ENCODE data around the gene LRRC32. TPM values are rescaled to one million over a fixed set of nuclear protein-coding genes. Genes with fewer than 3 reads are reported as not detected.
A peak's percentile ranks its signal among the peaks of the same experiment; 100 is the strongest.

The LRRC32 gene
- total RNA-seq, 1 experiment from 2014 or later = 0.06 TPM

DNA sequence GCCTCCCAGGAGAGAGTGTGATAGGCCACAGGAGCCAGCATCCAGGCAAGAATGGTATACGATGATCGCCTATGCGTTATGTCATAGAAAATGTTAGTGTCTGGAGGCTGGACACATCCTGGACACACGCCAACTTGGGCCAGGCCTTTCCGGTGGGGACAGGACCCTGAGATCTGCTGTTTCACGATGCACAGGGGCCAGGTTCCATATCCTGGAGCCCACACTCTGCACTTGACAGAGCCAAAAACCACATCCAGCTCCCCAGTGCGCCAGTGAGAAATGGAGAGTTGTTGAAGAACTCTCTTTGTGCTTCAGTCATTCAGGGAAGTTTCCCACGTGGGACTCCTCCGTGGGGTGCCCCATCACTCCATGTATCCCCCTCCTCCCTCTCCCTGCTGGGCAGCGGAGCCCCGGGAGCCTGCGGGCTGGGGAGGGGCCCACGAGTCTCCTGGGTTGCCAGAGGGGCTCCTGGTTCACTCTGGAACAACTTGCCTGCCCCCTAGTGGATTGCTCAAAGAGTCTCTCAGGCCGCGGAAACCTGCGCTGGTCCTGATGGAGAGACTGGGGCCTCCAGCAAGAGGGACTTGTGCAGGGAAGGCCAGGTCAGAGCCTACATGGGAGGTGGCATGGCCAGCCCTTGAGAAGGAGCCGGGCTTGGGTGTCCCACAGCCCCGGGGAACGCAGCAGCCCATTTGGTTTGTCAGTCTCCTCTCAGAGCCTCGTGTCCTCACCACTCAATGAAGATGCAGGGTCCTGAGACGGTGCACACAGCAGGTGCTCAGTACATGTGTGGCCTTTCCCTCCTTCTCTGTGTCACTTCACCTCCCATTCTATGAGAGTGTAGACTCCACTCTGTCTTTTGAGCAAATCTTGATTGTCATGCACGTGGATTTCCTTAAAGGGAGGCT lies 10.2 kb upstream of the LRRC32 start:
- DNase-seq (ENCODE audit: low read depth) = peak; percentile 56

DNA sequence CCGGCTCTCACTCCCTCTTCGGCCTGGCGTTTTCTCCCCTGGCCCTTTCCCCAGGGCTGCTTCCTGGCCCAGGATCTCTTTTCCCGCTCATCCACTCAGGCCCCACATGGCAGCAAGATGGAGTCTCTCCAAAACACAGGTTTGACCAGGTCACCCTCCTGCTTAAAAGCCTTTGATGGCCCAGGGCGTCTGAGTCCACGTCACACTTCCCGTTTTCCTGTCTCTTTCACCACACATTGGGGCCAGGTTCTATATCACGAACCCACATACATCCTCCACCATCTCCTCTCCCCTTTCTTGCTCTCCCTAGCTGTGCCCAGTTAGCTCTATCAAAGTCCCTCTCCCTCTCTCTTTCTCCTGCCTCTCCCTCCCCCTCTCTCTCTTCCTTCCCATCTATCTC lies 7.8 kb upstream of the LRRC32 start:
- no peak for DNase-seq (ENCODE audit: low read depth)

DNA sequence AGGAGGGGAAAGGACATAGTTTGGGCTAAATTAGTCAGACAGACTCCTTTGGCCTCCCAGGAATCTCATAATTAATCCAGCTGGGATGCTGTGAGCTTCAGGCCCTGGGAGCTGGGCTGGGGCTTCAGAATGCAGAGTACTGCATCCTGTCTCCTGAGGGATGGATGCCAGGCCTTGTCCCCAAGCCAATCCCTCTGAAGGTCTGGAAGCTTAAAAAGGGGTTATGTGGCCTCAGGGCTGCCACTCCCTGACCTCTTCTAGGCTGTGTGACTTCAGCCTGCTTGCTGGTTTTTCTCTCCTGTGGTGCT lies 6.9 kb upstream of the LRRC32 start:
- DNase-seq (ENCODE audit: low read depth) = no peak

DNA sequence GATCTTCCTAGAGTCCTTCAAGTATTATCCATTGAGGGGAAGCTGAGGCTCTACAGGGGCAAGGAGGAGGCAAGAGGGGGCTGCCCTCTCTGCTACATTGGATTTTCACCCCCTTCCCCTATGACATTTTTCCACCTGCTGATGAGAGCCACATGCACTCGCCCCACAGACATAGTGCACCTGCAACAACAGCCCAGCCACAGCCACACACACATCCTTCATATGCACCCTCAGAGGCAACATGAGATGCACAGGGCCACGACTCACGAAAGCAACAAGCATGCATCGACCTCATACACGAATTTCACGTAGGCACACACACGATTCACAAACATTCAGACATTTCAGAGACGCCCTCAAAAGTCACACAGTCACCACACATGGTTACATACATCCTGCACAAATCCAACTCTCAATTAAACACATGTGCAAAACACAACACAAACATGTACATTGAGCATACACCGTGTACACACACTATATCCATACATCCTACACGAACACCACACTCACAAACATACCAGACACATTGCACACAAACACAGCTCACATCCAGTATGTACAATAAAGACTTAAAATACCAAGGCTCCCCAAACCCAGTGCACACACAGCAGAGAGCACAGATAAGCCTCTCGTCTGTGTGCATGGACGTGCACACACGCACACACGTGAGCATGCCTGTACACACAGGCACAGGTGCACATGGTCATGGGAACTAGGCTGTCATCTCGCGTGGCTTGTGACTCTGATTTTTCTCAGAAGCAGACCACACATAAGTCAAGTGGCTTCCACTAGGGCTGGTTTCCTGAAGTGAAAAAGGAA lies 6.3 kb upstream of the LRRC32 start:
- DNase-seq (ENCODE audit: low read depth) = no peak

DNA sequence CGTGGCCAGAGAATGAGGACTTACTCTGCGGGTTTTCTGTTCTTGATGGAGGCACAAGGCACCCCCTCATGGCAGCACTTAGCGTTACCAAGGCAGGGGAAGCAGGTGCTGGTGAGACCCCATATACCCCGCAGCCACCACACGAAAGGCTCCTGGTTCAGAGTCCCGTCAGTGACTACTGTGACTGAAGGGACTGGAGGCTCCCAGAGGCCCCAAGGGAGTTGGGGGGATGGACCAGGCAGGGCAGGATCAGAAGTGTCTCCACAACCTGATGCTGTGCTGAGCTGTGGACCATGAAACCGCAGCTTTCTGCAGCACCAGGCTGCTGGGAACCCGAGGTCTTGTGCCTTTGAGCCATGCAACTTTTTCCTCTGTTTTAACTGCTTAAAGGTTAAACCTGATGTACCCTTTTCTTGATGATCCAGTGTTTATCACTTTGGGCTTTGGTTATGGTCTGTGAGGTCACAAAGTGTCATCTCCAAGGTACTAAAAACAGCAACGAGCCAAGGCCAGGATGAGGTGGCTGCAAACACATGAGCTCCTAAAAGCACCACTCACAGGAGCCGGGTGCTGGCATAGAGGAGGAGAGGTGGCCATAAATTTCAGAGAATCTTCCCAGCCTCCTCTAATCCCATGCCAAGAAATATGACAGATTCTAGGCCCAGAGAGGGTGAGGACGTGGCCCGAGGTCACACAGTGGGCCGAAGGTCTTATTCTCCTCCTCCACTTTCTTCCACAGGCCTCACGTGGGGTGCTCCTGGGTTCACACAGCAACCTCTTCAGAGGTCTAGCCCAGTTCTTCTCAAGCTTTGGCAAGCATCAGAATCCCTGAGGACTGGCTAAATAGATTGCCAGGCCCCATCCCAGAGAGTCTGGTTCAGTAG lies 4.2 kb upstream of the LRRC32 start:
- no peak for DNase-seq (ENCODE audit: low read depth)

DNA sequence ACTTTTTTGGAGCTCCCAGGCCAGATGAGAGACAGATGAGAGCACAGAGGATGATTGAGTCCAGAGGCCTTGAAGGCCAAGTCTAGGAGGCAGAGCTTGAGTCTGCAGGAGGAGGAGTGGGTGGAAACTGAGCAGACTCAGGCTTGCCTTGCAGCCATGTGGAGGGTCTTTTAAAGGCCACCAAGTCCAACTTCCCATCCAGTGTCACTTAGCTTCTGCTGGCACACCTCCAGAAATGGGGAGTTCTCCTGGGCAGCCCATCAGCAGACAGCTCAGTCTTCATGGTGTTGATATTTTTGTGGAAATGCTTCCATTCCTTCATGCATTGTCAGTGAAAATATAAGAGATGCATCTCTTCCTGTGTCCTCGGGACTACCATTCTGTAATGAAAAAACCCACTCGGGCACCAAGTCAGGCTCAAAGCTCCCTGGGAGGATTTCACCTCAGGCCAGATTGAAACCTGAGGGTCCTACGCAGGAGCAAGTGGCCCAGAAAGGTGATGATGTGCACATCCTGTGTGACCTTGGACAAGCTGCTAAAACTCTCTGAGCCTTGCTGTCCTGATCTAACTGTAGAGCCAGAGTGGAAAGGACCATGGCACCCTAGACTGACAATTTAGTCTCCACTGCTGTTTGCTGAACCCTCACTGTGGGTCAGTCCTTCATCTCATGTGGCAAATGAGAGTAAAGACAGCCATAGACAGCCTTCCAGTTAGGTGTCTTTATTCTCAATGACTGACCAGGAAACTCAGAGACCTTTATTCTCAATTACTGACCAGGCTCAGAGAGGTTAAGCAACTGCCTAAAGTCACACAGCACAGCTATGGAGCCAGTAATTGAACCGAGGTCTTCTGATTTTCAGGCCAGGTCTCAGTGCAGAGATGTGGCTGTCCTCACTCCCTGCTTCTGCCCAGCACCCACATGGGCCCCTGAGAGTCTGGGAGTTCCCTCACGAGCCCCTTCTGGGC lies 2.9 kb upstream of the LRRC32 start:
- no peak for DNase-seq (ENCODE audit: low read depth)

DNA sequence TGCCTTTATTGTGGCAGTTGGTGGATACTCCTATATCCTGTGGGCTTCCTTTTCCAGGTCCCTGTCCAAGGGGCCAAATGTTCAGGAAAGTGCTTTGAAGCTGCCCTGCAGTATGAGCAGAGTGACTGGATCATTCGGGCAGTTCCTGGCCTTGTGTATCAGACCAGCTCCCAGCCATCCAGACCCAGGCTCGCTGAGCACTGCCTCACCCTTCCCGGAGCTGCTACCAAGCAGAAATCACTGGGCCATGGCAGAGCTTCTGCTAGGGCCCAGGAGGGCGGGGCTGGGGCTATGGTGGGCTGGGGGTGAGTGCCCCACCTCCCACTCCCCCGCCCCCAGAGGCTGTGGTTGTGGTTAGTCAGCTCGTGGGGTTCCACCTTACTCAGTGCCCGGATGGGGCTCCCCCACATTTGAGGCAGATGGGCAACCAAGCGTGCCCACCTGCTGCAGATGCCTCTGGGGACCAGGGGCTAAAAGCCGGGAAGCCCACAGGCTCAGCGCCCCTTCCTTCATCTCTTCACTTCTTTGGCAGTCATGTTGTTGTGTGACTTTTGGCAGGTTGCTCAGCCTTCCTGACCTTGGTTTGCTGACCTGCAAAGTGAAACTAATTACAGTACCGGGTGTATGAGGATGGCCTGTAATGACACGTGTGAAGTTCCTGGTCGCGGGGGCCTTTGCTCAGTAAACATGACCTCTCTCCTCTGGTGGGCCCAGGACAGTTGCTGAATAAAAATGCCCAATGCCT lies 2.1 kb upstream of the LRRC32 start:
- no peak for DNase-seq (ENCODE audit: low read depth)

DNA sequence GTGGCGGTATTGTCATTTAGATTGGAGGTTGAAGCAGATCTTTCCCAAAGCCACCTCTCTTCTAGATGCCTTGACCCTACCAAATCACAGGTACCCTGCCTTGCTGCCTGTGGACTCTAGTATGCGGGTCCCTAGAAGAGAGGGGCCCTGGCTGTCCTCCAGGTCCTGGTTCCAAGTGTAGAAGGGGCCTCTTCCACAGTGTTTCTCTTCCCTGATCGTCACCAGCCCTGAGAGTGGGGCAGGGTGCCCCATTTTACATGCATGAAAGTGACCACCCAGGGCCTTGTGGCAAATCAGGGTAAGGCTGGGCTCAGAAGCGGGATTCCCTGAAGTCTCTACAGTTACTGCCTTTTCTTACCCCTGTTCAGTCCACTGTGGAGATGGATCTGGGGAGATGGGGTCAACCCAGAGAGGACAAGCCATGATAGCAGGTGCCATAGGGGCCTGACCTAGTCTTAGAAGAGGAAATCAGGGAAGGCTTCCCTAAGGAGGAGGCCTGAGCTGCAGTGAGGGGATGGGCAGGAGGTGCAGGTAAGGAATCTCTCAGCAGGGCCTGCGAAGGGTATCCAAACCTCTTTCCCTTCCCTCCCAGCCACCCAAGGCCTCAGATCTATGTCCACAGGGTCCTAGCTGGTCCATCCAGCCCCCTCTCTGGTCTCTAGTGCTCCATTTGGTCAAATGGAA lies 1.2 kb upstream of the LRRC32 start:
- no peak for DNase-seq (ENCODE audit: low read depth)

DNA sequence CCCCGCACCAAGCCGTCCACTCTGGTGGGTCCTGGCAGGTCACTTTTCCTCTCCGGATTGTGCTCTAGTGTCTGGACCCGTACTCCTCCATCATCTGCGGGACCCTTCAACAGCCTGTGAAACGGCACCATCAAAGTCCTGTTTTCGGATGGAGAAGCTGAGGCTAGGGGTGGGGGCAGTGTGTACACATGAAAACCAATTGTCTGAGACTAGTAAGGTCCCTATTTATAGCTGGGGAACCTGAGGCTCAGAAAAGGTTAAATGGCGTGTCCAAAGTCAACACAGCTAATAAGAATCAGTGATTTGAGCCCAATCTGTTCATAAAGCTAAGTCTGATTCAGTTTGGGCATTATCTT lies 668 bp upstream of the LRRC32 start:
- no peak for DNase-seq (ENCODE audit: low read depth)

DNA sequence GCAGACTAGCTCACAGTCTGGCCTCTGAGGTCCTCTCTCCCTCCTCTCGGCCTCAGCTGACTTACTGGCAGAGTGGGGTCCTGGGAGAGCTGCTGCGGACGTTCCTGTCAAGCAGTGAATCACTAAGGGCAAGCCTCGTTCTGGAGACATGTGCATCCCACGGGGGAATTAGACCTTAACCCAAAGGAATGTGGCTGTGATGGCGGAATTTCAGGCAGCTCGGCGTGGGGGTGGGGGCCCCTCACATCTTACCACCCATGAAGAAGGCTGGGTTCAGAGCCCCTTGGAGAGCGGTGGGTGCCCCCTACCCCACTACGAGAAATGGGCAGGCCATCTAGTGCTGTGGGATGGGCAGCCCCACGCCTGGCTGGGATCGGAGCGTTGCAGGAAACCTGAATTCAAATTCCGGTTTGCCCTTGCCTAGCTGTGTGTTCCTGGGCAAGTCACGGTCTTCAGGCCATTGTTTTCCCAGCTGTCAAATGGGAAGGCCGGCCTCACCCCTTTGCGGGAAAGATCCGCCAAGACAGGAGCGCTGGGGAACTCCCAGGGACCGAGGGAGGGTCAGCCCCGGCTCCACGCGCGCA lies 554 bp downstream of the LRRC32 start:
- DNase-seq (ENCODE audit: low read depth) = no peak

DNA sequence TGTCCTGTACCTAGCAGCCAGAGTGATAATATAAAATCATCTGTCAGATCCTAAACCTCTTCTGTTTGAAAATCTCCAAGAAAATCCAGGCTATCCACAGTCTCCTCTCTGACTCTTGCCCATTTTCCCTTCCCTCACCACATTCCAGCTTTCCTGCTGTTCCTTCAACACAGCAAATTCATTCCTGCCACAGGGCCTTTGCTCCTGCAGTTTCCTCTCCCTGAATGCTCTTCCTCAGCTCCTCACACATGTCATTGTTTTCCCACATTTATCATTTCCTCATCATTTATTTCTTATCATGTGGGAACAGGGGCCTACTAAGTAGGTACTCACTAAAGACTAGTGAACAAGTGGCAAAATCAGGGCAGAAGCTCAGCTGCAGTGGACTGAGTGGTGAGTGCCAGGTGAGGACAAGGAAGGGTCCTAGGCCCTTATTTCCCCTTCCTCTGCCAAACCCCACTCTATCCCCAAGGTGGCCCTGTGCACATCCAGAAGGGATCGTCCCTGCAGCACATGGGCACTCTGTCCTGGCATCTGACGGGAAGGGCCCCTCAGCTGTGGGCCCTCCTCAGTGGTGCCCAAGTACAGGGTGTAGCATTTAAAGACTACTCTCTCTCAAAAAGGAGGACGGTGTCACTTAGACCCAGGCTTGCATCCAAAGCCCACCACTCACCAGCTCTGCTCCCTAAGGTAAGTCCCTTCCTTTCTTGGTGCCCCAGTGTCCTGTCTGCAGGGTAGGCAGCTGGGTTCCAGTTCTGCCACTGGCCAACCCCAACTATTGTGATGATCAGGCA lies 2.0 kb downstream of the LRRC32 start:
- no peak for DNase-seq (ENCODE audit: low read depth)

DNA sequence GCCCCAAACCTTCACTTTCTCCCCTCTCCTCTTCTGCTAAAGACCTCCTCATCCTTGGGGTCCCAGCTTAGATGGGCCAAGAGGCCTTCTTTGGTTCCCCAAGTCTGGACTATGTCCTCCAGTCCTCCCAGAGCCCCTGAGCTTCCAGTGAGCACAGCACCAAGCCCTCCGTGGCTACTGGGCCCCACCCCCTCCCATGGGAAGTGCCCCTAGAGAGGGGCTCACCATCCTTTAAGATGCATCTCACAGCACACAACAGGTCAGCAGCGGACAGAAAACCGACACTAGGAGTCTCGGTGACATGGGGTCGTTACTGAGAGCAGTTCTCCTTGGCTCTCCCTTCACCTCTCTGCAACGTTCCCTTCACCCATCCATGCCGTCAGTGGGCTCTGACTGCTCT lies 2.7 kb downstream of the LRRC32 start:
- DNase-seq (ENCODE audit: low read depth) = no peak

DNA sequence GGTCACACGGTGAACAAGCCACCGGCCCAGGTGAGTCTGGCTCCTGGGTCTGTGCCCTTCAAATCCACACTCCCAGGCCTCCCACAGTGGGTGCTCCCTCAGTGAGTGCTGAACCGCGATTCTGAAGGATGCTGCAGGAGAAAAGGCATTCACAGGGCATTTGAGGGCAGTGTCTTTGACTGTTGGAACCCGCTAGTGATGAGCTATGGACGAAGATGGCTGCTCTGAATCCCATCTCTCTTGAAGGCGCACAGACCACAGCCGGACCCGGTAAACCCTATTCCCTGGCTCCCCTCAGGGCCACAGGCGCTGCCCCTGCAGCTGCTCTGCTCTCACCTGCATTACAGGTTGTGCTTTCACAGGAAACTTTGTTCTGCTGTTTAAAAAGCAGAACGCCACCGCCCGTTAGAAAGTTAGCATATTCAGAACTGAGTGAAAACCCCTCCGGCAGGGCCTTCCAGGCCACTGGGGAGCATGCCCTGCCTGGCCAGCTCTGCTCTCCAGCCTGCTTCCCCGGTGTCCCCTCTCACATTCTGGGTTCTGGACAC lies 3.2 kb downstream of the LRRC32 start:
- no peak for DNase-seq (ENCODE audit: low read depth)

DNA sequence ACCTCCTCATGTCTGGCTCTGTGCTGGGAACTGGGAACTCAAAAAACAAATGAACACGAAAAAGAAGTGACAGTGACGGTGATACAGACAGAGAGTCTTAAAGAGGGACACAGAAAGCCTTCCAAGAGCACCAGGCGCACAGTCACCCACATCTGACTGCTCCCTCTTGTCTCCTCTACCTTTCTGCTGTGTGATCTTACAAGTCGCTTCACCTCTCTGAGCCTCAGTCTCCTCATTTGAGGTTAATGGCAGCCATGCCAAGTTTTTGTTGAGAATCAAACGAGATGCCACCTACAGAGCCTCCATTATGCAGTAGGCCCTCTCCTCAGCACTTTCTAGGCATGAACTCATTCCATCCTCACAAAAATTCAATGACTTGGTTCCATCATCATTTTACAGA lies 3.7 kb downstream of the LRRC32 start:
- no peak for DNase-seq (ENCODE audit: low read depth)

DNA sequence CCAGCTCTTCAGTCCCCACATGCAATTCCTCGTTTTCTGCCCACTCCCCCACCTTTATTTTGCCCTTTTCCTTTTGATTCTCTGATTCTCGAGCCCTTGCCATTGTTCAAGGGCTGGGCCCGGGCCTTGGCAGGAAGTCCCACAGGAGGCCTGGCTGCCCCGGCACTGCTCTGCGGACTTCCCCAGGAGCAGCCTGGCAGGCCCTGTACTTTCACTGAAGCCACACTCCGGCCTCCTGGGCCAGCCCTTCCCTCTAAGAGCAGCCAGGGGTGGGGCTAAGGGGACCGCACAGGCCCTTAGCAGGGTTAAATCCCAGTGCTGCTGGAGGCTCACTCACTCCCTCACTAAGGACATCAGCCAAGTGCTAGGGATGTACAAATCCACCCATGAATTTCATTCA lies 4.1 kb downstream of the LRRC32 start:
- DNase-seq (ENCODE audit: low read depth) = no peak

DNA sequence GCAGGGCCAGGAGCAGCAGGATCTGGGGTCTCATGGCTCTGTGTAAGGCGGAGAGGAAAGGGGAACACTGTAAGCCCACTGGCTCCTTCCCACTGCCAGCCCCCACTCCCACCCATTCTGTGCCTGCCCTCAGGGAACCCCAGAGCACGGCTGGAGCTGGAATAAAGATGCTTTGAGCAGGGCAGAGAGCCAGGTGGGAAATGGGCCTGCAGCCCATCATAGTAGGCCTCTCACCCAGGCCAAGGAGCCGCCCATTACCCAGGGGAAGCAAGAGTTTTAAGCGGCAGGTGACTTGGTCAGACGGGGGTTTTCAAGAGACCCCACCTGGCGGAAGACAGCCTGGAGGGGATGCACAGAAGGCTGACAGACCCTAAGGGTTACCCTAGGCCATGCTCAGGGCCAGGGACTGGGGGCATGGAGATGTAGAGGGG lies 4.6 kb downstream of the LRRC32 start:
- no peak for DNase-seq (ENCODE audit: low read depth)

DNA sequence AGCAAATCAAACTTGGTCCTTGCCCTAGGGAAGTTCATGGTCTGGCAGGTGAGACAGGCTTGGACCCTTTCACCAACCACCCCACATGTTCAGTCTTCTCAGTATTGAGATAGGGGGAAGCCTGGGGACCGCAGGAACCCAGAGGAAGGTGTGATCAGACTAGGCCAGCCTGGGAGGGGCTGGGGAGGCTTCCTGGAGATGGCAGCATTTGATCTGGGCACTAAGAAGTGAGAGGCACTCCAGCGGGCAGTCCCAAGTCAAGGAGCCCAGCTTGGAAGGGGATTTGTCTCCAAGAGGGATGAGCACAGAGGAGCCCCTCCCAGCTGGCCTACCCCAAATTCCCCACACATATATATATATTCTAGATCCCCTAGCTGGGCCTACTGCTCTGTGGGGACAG lies 5.4 kb downstream of the LRRC32 start:
- DNase-seq (ENCODE audit: low read depth) = no peak

DNA sequence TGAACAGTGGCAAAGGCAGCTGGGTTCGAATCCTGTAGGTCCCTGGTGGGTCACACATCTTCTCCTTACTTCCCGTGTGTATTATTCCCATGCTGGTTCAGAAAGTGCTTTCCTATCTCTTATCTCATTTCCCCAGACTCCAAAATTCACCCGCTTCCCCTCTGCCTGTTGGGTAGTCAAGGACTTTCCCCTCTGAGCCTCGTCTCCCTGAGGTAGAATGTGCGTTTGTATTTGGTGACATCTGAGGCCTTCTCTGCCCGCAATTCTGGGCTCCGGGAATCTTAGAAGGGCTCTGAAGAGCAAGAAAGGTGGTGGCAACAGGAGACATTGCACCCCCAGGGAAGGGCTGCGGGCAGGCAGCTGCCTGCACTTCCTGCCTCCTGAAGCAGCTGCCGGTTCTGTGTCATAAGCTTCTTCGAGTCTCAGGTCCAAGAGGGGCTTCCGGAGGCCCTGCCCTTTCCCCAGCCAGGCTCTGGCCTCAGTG lies 5.9 kb downstream of the LRRC32 start:
- peak; percentile 26 for DNase-seq (ENCODE audit: low read depth)
